Panc1 (cell line): ENCODE results near the gene KAT6B. TPM values are rescaled to one million over a fixed set of nuclear protein-coding genes. Genes with fewer than 3 reads are reported as not detected.

Source experiments
- ATAC-seq: fragments of 200-7000 bp; cut with Tn5 transposase; 2 replicates; pipeline ENCODE4 v1.9.1; 2020; ENCODE audit warnings: mild to moderate bottlenecking, moderate library complexity
- BruUV-seq: library from RNA; stranded (reverse); fragments of 400-500 nt; replicated peaks from 2 replicates; lab custom pipeline; 2021; lab: Mats Ljungman, UMichigan
- CTCF ChIA-PET: fragments of 300-600 bp; sonication (Branson Sonifier 250); formaldehyde crosslinking; loops from one replicate; lab custom pipeline; 2022; ENCODE audit warnings: antibody characterized with exemption; lab: Charles Lee
- POLR2A ChIA-PET: fragments of 300-600 bp; sonication (Branson Sonifier 250); formaldehyde crosslinking; loops from one replicate; lab custom pipeline; 2022; ENCODE audit warnings: antibody characterized with exemption; lab: Charles Lee
- DNase-seq: peaks from one replicate; pipeline ENCODE4 v3.0.0-alpha.2; 2010; ENCODE audit warnings: low read depth, low spot score
- H3K27ac ChIP-seq: 2 replicates; pipeline ENCODE4 v1.5.1; 2011; ENCODE audit warnings: mild to moderate bottlenecking, low read length, inconsistent platforms
- H3K27me3 ChIP-seq: fragments of 200-500 bp; sonication (Bioruptor generic); 2 replicates; pipeline ENCODE4 v1.6.0; 2014; ENCODE audit warnings: low read length, inconsistent platforms; ENCODE audit not compliant: control insufficient read depth, insufficient read depth
- H3K36me3 ChIP-seq: fragments of 200-500 bp; sonication (Bioruptor generic); 2 replicates; pipeline ENCODE4 v1.5.1; 2014; ENCODE audit warnings: inconsistent platforms, mild to moderate bottlenecking, low read length, moderate library complexity; ENCODE audit not compliant: control insufficient read depth, insufficient read depth
- H3K4me1 ChIP-seq: 2 replicates; pipeline ENCODE4 v1.5.1; 2011; ENCODE audit warnings: inconsistent platforms, mild to moderate bottlenecking, low read length, moderate library complexity; ENCODE audit not compliant: control insufficient read depth, insufficient read depth
- H3K4me3 ChIP-seq, 2 experiments: 2 replicates each; pipeline ENCODE4 v1.5.1; 2011 to 2012; ENCODE audit warnings: low read depth in 2 of 2, low read length in 2 of 2, mild to moderate bottlenecking in 2 of 2, inconsistent platforms in 1 of 2, moderate library complexity in 1 of 2
- H3K9me3 ChIP-seq: fragments of 200-500 bp; sonication (Bioruptor generic); 2 replicates; pipeline ENCODE4 v1.5.1; 2014; ENCODE audit warnings: low read depth, mild to moderate bottlenecking, inconsistent platforms, low read length, moderate library complexity; ENCODE audit not compliant: control insufficient read depth, insufficient read depth
- POLR2AphosphoS5 ChIP-seq: IDR thresholded peaks from 2 replicates; pipeline ENCODE4 v1.6.1; 2012; ENCODE audit warnings: mild to moderate bottlenecking, low read depth, low read length, moderate library complexity
- SIN3A ChIP-seq: IDR thresholded peaks from 2 replicates; pipeline ENCODE4 v1.6.1; 2012; ENCODE audit warnings: low read depth, mild to moderate bottlenecking, low read length, moderate library complexity, borderline replicate concordance; ENCODE audit not compliant: insufficient read depth
- TCF7L2 ChIP-seq: IDR thresholded peaks from 2 replicates; pipeline ENCODE4 v1.6.1; 2011; ENCODE audit warnings: mild to moderate bottlenecking, low read depth, low read length, inconsistent platforms
- in situ Hi-C: cut with HindIII; loops from 2 replicates; pipeline ENCODE4 v1.10.0; 2016; ENCODE audit warnings: low sequenced_read_pairs, low pct_unique_long_range_greater_than_20kb
- intact Hi-C: fragments of 100-400 bp; cut with micrococcal nuclease; formaldehyde crosslinking; loops from one replicate; pipeline ENCODE4 v1.10.0; 2022; ENCODE audit not compliant: unreplicated experiment
- total RNA-seq: library from RNA; stranded (reverse); gene quantifications from one replicate; pipeline ENCODE4 v1.2.1, GENCODE V29; 2021; ENCODE audit not compliant: unreplicated experiment
- TF ChIP-seq, protein P1 (sequence below): fragments of 450-650 bp; IDR thresholded peaks from 2 replicates; pipeline ENCODE4 v1.5.1; 2017; ENCODE audit warnings: mild to moderate bottlenecking
- TF ChIP-seq, protein P2 (sequence below), 2 experiments: IDR thresholded peaks; 2 replicates each; pipeline ENCODE4 v1.6.1; 2011 to 2012; ENCODE audit warnings: low read depth in 2 of 2, control low read depth in 1 of 2, low read length in 1 of 2, mild to moderate bottlenecking in 1 of 2, moderate library complexity in 1 of 2; ENCODE audit not compliant: insufficient read depth in 1 of 2

The KAT6B gene
- total RNA-seq, 1 experiment from 2014 or later: 31.1 TPM

DNA sequence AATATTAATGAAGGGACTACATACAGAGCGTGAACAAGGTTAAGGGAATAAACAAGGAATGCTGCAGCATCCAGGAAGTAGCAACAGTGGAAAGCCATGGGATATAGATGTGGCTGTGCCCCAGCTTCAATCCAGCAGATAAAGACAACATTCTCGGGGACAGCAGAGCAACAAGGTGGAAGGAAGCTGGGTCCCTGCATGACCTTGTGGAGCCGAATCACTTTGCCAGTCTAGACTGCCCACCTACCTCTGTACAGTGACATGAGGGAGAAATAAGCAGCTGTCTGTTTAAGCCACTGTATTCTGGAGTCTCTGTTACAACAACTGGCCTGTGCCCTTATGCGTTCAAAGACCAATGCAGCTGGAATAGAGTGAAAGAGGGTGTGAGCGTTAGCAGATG, 255.0 kb downstream of the KAT6B start:
- ATAC-seq (no peak), DNase-seq (no peak)
- ChIA-PET POLR2A (no interaction called here), CTCF (no interaction called here)
- no TSS peak for BruUV-seq
- H3K4me3 ChIP-seq: no peak overlapping the region
- TF ChIP-seq, protein P1, sequence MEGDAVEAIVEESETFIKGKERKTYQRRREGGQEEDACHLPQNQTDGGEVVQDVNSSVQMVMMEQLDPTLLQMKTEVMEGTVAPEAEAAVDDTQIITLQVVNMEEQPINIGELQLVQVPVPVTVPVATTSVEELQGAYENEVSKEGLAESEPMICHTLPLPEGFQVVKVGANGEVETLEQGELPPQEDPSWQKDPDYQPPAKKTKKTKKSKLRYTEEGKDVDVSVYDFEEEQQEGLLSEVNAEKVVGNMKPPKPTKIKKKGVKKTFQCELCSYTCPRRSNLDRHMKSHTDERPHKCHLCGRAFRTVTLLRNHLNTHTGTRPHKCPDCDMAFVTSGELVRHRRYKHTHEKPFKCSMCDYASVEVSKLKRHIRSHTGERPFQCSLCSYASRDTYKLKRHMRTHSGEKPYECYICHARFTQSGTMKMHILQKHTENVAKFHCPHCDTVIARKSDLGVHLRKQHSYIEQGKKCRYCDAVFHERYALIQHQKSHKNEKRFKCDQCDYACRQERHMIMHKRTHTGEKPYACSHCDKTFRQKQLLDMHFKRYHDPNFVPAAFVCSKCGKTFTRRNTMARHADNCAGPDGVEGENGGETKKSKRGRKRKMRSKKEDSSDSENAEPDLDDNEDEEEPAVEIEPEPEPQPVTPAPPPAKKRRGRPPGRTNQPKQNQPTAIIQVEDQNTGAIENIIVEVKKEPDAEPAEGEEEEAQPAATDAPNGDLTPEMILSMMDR: no peak
- TF ChIP-seq POLR2AphosphoS5 (no peak), SIN3A (no peak), TCF7L2 (no peak)
- TF ChIP-seq, protein P2, sequence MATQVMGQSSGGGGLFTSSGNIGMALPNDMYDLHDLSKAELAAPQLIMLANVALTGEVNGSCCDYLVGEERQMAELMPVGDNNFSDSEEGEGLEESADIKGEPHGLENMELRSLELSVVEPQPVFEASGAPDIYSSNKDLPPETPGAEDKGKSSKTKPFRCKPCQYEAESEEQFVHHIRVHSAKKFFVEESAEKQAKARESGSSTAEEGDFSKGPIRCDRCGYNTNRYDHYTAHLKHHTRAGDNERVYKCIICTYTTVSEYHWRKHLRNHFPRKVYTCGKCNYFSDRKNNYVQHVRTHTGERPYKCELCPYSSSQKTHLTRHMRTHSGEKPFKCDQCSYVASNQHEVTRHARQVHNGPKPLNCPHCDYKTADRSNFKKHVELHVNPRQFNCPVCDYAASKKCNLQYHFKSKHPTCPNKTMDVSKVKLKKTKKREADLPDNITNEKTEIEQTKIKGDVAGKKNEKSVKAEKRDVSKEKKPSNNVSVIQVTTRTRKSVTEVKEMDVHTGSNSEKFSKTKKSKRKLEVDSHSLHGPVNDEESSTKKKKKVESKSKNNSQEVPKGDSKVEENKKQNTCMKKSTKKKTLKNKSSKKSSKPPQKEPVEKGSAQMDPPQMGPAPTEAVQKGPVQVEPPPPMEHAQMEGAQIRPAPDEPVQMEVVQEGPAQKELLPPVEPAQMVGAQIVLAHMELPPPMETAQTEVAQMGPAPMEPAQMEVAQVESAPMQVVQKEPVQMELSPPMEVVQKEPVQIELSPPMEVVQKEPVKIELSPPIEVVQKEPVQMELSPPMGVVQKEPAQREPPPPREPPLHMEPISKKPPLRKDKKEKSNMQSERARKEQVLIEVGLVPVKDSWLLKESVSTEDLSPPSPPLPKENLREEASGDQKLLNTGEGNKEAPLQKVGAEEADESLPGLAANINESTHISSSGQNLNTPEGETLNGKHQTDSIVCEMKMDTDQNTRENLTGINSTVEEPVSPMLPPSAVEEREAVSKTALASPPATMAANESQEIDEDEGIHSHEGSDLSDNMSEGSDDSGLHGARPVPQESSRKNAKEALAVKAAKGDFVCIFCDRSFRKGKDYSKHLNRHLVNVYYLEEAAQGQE (IDR thresholded peaks at IDR 0.05; ENCODE audit: insufficient read depth in 1 of 2, low read depth in 2 of 2, low read length in 1 of 2): no peak
- peaks cover 4% of the 10 kb centered on the region; the same call in 1 of the 2 replicates for H3K4me1 ChIP-seq
- no peak overlapping the region for H3K27ac ChIP-seq
- H3K9me3 ChIP-seq: no peaks in the 10 kb centered on the region
- no peaks in the 10 kb centered on the region for H3K27me3 ChIP-seq
- intact Hi-C loops (loop anchor here (10.0 kb wide), 1 partner anchor 257 kb away; the partner anchor contains the start of gene KAT6B), in situ Hi-C loops (no loop called here)
- H3K36me3 ChIP-seq: no peaks in the 10 kb centered on the region
